Measurements from ENCODE around the gene PDCD1LG2. TPM values are rescaled to one million over a fixed set of nuclear protein-coding genes. Genes with fewer than 3 reads are reported as not detected.

Gene PDCD1LG2
- total RNA-seq, 2 donors from 2014 or later, result 1.4 TPM; not detected in 1

DNA sequence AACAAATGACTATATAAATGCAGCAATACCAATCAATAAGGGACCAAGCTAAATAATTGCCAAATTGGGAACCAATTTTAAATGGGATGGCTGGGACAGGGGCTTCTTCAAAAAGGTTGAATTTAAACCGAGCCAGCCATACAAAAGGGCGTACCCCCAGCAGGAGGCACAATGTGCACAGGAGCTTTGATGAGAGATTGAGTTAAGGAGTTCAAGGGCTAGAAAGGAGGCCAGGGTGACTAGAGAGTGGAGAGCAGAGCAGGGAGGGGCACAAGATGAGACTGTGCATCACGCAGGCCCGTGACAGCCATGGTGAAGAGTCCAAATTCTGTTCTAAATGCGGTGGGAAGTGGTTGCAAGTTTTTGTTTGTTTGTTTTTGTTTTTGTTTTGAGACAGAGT is 23.3 kb upstream of the PDCD1LG2 start:
- Histone ChIP-seq H3K36me3 (no peaks in the 10 kb centered on the region), H3K4me1 (replicated peaks) (no peaks in the 10 kb centered on the region), H3K9me3 (no peaks in the 10 kb centered on the region), H3K4me3 (no peak overlapping the region), H3K27me3 (replicated peaks; ENCODE audit: insufficient read depth) (no peaks in the 10 kb centered on the region), H3K27ac (no peak overlapping the region)
- 95% methylated on average over 5 of the region's 5 CpGs for WGBS
- TF ChIP-seq, protein P1, sequence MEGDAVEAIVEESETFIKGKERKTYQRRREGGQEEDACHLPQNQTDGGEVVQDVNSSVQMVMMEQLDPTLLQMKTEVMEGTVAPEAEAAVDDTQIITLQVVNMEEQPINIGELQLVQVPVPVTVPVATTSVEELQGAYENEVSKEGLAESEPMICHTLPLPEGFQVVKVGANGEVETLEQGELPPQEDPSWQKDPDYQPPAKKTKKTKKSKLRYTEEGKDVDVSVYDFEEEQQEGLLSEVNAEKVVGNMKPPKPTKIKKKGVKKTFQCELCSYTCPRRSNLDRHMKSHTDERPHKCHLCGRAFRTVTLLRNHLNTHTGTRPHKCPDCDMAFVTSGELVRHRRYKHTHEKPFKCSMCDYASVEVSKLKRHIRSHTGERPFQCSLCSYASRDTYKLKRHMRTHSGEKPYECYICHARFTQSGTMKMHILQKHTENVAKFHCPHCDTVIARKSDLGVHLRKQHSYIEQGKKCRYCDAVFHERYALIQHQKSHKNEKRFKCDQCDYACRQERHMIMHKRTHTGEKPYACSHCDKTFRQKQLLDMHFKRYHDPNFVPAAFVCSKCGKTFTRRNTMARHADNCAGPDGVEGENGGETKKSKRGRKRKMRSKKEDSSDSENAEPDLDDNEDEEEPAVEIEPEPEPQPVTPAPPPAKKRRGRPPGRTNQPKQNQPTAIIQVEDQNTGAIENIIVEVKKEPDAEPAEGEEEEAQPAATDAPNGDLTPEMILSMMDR (IDR thresholded peaks at IDR 0.05), result no peak
- no peak for TF ChIP-seq POLR2AphosphoS5 (IDR thresholded peaks at IDR 0.05)
- TF ChIP-seq POLR2A (IDR thresholded peaks at IDR 0.05), result no peak
- intact Hi-C loops (cut with DNase I), result no loop called here
- DNase-seq (ENCODE audit: low spot score), result no peak

DNA sequence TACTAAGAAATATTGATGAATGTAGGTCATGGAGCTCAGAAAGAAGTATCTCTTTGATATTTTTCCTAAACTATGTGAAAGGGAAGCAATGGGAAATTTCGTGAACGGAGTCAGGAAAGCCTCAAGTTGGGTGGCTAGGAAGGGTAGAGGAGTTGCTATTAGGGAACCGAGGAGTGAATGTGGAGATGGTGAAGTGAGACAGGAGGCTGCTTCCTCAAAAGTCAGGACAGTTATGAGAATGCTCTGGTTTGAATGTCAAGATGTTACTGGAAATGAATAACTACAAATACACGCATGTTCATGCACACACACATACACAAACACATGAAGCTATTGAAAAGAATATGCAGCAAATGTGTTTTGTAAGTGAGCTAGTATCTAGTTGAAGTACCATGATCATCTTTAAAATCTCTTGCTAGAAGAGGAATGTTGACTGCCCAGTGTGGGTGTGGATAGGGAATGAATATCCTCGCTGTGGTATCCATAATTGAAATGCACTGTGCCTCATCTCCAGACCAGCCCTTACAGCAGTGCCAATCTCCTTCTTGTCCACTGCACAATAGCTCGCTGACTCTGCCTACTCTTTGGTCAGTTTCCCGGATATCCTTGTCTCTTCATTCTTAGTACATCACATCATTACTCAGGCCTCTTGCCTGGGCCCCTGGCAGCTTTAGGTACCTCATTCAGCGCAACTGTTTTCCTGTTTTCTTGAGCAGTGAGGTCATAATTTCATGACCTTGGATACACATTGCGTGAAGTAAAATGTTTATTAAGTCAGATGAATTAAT is 21.9 kb upstream of the PDCD1LG2 start:
- no peaks in the 10 kb centered on the region for H3K27me3 ChIP-seq (replicated peaks; ENCODE audit: insufficient read depth)
- no peaks in the 10 kb centered on the region for H3K9me3 ChIP-seq
- intact Hi-C loops (cut with DNase I), result no loop called here
- no peak for TF ChIP-seq POLR2AphosphoS5 (IDR thresholded peaks at IDR 0.05)
- no peak for TF ChIP-seq POLR2A (IDR thresholded peaks at IDR 0.05)
- TF ChIP-seq, protein P1 (IDR thresholded peaks at IDR 0.05), result no peak
- no peaks in the 10 kb centered on the region for H3K36me3 ChIP-seq
- no peak for DNase-seq (ENCODE audit: low spot score)
- no peak overlapping the region for H3K4me3 ChIP-seq
- WGBS, result 91% methylated on average over 9 of the region's 9 CpGs
- no peaks in the 10 kb centered on the region for H3K4me1 ChIP-seq (replicated peaks)
- no peak overlapping the region for H3K27ac ChIP-seq

DNA sequence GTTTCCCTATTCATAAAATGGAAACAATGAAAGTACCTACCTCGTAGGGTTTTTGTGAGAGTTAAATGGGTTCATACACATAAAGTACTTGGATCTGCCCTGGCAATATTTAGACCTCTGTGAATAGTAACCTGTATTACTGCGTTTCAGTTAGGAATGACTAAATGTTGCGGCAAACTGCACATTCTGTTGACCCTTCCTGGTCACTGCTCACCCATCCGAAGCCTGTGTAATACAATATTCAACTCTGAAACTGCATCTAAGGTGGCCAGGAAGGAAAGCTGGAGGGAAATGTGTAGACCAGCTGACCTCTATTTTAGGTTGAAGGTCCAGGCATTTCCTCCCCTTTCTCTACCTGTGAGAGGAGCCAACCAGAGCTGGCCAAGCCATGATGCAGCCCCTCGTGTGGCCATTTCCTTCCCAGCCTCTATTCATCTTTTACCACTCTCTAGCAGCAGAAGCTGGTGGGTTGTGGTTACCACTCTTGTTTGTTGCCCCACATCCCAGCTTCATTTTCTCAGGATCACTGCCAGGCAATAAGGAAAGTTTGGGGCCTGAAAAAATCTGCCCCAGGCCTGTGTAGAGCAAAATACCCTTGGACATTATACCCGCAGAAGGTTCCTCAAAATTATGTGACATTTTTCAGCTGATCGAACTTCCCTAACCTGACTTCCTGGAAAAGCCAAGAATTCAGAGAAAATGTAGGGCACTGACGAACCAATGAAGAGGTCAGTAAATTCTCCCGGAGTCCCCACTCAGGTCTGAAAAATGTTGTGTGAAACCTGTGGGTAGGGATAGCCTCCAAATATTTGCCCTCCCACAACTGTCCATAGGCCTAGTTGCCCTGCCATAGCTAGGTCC is 20.5 kb upstream of the PDCD1LG2 start:
- Histone ChIP-seq H3K9me3 (no peaks in the 10 kb centered on the region), H3K4me3 (no peak overlapping the region), H3K27ac (no peak overlapping the region), H3K27me3 (replicated peaks; ENCODE audit: insufficient read depth) (no peaks in the 10 kb centered on the region), H3K4me1 (replicated peaks) (no peaks in the 10 kb centered on the region), H3K36me3 (no peaks in the 10 kb centered on the region)
- WGBS, result 84% methylated on average over 9 of the region's 9 CpGs
- intact Hi-C loops (cut with DNase I), result no loop called here
- TF ChIP-seq, protein P1 (IDR thresholded peaks at IDR 0.05), result no peak
- TF ChIP-seq POLR2A (IDR thresholded peaks at IDR 0.05) (no peak), POLR2AphosphoS5 (IDR thresholded peaks at IDR 0.05) (no peak)
- DNase-seq (ENCODE audit: low spot score), result no peak

DNA sequence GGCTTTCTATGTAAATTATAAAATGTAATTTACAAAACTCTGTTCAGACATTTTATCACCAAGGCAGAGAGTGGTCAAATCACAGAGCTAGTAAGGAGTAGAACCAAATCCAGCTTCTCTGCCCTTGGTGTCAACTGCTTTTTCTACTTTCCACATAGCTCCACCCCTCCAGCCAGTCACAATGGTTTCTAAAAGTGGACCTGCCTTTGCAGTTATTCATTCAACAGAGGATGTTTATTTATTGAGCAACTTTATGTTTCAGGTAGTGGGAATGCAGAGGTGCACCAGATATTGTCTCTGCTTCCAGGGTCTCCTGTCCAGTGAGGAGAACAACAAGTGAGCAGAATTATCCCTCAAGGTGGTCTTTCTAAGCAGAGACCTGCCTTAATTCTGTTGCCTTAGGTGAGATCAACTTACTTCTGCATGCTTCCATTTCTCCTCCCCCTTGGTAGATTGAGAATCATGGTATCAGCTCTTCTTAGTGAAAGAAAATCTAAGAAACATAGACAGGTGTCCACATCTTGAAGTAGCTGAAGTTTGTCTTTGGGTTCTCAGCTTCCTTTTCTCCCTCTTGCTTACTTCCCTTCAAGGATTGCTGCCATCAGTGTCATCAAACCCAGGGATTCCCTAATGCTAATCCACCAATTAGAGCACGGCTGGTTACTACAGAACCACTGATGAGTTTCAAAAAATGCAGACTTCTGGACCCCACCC is 17.2 kb upstream of the PDCD1LG2 start:
- no peak for DNase-seq (ENCODE audit: low spot score)
- Histone ChIP-seq H3K9me3 (no peaks in the 10 kb centered on the region), H3K4me1 (replicated peaks) (no peaks in the 10 kb centered on the region), H3K27ac (no peak overlapping the region), H3K4me3 (no peak overlapping the region), H3K27me3 (replicated peaks; ENCODE audit: insufficient read depth) (no peaks in the 10 kb centered on the region), H3K36me3 (no peaks in the 10 kb centered on the region)
- TF ChIP-seq POLR2A (IDR thresholded peaks at IDR 0.05), result no peak
- intact Hi-C loops (cut with DNase I), result no loop called here
- 100% methylated on average over 1 of the region's 1 CpG for WGBS
